ENCODE results near the gene KRT80. TPM values are rescaled to one million over a fixed set of nuclear protein-coding genes. Genes with fewer than 3 reads are reported as not detected.
A peak's percentile ranks its signal among the peaks of the same experiment; 100 is the strongest.

KRT80 gene
- polyA plus RNA-seq, 2 of the 4 experiments (the other 2 are of a cell fraction), result 38.3 to 63.1 TPM

DNA sequence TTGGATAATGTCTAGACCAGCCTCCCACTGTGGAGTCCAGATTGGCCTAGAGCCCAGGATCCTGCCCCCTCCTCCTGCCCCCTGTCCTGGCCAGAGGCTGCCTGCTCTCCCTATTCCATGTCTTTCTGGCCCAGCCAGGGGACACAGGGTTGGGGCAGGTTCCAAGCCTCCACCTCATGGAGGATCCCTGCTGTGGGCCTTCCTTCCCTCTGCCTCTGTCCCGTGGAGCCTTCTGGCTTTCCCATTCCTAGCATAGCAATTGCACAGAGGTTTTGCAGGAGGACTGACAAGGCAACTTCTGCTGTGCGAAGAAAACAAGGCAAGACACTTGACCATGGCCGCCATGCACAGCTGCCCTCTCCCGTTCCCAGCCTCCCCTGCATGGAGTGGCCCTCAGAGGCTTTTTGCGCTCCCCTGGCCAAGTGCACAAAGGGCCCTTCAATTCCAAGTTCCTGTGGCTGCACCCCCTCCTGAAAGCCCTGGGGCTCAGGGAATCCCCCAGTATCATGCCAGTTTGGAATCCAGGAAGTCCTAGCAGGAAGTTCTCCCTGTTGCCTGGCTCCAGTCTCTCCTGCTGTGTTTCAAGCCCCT, 42.1 kb downstream of the KRT80 start:
- ATAC-seq (no peak), DNase-seq (ENCODE audit: low read depth in 1 of 2, low spot score in 1 of 2) (peak in 1 of 2 experiments; percentile 68), FAIRE-seq (no peak)
- POLR2A ChIA-PET, result interaction anchor here (1.5 to 3.7 kb wide), 5 partner anchors 101 to 730 kb away, joined by 6 to 75 read pairs (median 28); no protein-coding TSS in a partner anchor
- 69% methylated on average over 5 of the region's 5 CpGs for WGBS (ENCODE audit: missing lambda C conversion rate)
- CTCF ChIA-PET, result interaction anchor here (0.6 to 19.3 kb wide), 12 partner anchors 8 to 830 kb away, joined by 3 to 833 read pairs (median 7); no protein-coding TSS in a partner anchor
- Histone ChIP-seq H3K4me3 (no peak overlapping the region), H3K4me2 (peak overlapping the region; percentile 74), H3K9me3 (no peaks in the 10 kb centered on the region), H3K27ac (peak overlapping the region; percentile 100), H3K4me1 (peaks cover 94% of the 10 kb centered on the region)
- TF ChIP-seq HOXB13 (CRISPR knock-in tag; IDR thresholded peaks at IDR 0.05; ENCODE audit: low read depth) (peak; percentile 62), TP53 (CRISPR knock-in tag; IDR thresholded peaks at IDR 0.05) (no peak; the same call in 1 of the 2 replicates), ZNF302 (CRISPR knock-in tag; IDR thresholded peaks at IDR 0.05) (peak; percentile 81), SREBF2 (IDR thresholded peaks at IDR 0.05) (no peak), MAZ (IDR thresholded peaks at IDR 0.05; ENCODE audit: borderline replicate concordance, low read depth, low read length) (no peak), ESRRA (IDR thresholded peaks at IDR 0.05; ENCODE audit: borderline replicate concordance, low read length) (no peak), FOSL2 (IDR thresholded peaks at IDR 0.05) (no peak), FOSL2 (CRISPR knock-in tag; IDR thresholded peaks at IDR 0.05) (peak; percentile 8; the same call in 1 of the 2 replicates), MAFK (IDR thresholded peaks at IDR 0.05; ENCODE audit: partially characterized antibody) (no peak), GATA3 (IDR thresholded peaks at IDR 0.05; ENCODE audit: borderline replicate concordance) (no peak), FOXS1 (CRISPR knock-in tag; IDR thresholded peaks at IDR 0.05) (peak; percentile 63; the same call in 1 of the 2 replicates), FOSB (CRISPR knock-in tag; IDR thresholded peaks at IDR 0.05) (0 out of 2 replicates have a peak, but pooled peaks have one; percentile 3), RNF2 (IDR thresholded peaks at IDR 0.05; ENCODE audit: borderline replicate concordance, low read depth) (no peak), TFCP2L1 (CRISPR knock-in tag; IDR thresholded peaks at IDR 0.05) (peak; percentile 38; the same call in 1 of the 2 replicates), EHMT2 (IDR thresholded peaks at IDR 0.05; ENCODE audit: low read depth) (no peak), RCOR1 (IDR thresholded peaks at IDR 0.05; ENCODE audit: low read depth, low read length) (no peak), NR3C1 (IDR thresholded peaks at IDR 0.05) (no peak), POLR2AphosphoS2 (conservative IDR thresholded peaks at IDR 0.05; ENCODE audit: low read length) (no peak), ZSCAN20 (CRISPR knock-in tag; IDR thresholded peaks at IDR 0.05) (no peak), EP300 (IDR thresholded peaks at IDR 0.05) (no peak), HOXA7 (CRISPR knock-in tag; IDR thresholded peaks at IDR 0.05) (peak; percentile 44; the same call in 1 of the 2 replicates), CBX2 (IDR thresholded peaks at IDR 0.05; ENCODE audit: borderline replicate concordance, low read depth) (no peak)
- TF ChIP-seq, protein P1, sequence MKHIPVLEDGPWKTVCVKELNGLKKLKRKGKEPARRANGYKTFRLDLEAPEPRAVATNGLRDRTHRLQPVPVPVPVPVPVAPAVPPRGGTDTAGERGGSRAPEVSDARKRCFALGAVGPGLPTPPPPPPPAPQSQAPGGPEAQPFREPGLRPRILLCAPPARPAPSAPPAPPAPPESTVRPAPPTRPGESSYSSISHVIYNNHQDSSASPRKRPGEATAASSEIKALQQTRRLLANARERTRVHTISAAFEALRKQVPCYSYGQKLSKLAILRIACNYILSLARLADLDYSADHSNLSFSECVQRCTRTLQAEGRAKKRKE (CRISPR knock-in tag; IDR thresholded peaks at IDR 0.05; ENCODE audit: low read depth), result no peak; the same call in 1 of the 2 replicates
- TF ChIP-seq, protein P2, sequence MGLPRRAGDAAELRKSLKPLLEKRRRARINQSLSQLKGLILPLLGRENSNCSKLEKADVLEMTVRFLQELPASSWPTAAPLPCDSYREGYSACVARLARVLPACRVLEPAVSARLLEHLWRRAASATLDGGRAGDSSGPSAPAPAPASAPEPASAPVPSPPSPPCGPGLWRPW (IDR thresholded peaks at IDR 0.05), result no peak
- TF ChIP-seq, protein P3, sequence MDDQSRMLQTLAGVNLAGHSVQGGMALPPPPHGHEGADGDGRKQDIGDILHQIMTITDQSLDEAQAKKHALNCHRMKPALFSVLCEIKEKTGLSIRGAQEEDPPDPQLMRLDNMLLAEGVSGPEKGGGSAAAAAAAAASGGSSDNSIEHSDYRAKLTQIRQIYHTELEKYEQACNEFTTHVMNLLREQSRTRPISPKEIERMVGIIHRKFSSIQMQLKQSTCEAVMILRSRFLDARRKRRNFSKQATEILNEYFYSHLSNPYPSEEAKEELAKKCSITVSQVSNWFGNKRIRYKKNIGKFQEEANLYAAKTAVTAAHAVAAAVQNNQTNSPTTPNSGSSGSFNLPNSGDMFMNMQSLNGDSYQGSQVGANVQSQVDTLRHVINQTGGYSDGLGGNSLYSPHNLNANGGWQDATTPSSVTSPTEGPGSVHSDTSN (IDR thresholded peaks at IDR 0.05), result no peak
- TF ChIP-seq, protein P4, sequence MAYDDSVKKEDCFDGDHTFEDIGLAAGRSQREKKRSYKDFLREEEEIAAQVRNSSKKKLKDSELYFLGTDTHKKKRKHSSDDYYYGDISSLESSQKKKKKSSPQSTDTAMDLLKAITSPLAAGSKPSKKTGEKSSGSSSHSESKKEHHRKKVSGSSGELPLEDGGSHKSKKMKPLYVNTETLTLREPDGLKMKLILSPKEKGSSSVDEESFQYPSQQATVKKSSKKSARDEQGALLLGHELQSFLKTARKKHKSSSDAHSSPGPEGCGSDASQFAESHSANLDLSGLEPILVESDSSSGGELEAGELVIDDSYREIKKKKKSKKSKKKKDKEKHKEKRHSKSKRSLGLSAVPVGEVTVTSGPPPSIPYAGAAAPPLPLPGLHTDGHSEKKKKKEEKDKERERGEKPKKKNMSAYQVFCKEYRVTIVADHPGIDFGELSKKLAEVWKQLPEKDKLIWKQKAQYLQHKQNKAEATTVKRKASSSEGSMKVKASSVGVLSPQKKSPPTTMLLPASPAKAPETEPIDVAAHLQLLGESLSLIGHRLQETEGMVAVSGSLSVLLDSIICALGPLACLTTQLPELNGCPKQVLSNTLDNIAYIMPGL (CRISPR knock-in tag; IDR thresholded peaks at IDR 0.05; ENCODE audit: borderline replicate concordance), result peak; percentile 8; the same call in 1 of the 2 replicates
- TF ChIP-seq, protein P5, sequence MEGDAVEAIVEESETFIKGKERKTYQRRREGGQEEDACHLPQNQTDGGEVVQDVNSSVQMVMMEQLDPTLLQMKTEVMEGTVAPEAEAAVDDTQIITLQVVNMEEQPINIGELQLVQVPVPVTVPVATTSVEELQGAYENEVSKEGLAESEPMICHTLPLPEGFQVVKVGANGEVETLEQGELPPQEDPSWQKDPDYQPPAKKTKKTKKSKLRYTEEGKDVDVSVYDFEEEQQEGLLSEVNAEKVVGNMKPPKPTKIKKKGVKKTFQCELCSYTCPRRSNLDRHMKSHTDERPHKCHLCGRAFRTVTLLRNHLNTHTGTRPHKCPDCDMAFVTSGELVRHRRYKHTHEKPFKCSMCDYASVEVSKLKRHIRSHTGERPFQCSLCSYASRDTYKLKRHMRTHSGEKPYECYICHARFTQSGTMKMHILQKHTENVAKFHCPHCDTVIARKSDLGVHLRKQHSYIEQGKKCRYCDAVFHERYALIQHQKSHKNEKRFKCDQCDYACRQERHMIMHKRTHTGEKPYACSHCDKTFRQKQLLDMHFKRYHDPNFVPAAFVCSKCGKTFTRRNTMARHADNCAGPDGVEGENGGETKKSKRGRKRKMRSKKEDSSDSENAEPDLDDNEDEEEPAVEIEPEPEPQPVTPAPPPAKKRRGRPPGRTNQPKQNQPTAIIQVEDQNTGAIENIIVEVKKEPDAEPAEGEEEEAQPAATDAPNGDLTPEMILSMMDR (IDR thresholded peaks at IDR 0.05), result no peak
- TF ChIP-seq, protein P6, sequence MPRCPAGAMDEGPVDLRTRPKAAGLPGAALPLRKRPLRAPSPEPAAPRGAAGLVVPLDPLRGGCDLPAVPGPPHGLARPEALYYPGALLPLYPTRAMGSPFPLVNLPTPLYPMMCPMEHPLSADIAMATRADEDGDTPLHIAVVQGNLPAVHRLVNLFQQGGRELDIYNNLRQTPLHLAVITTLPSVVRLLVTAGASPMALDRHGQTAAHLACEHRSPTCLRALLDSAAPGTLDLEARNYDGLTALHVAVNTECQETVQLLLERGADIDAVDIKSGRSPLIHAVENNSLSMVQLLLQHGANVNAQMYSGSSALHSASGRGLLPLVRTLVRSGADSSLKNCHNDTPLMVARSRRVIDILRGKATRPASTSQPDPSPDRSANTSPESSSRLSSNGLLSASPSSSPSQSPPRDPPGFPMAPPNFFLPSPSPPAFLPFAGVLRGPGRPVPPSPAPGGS (IDR thresholded peaks at IDR 0.05), result no peak
- TF ChIP-seq, protein P7, sequence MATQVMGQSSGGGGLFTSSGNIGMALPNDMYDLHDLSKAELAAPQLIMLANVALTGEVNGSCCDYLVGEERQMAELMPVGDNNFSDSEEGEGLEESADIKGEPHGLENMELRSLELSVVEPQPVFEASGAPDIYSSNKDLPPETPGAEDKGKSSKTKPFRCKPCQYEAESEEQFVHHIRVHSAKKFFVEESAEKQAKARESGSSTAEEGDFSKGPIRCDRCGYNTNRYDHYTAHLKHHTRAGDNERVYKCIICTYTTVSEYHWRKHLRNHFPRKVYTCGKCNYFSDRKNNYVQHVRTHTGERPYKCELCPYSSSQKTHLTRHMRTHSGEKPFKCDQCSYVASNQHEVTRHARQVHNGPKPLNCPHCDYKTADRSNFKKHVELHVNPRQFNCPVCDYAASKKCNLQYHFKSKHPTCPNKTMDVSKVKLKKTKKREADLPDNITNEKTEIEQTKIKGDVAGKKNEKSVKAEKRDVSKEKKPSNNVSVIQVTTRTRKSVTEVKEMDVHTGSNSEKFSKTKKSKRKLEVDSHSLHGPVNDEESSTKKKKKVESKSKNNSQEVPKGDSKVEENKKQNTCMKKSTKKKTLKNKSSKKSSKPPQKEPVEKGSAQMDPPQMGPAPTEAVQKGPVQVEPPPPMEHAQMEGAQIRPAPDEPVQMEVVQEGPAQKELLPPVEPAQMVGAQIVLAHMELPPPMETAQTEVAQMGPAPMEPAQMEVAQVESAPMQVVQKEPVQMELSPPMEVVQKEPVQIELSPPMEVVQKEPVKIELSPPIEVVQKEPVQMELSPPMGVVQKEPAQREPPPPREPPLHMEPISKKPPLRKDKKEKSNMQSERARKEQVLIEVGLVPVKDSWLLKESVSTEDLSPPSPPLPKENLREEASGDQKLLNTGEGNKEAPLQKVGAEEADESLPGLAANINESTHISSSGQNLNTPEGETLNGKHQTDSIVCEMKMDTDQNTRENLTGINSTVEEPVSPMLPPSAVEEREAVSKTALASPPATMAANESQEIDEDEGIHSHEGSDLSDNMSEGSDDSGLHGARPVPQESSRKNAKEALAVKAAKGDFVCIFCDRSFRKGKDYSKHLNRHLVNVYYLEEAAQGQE (IDR thresholded peaks at IDR 0.05), result no peak
